GM21381 (cell line): ENCODE data around the gene FHOD3.

Experiments used
- ATAC-seq: cut with Tn5 transposase; IDR thresholded peaks from one replicate; pipeline ENCODE4 v1.9.1; 2021; ENCODE audit warnings: mild to moderate bottlenecking, moderate library complexity; ENCODE audit not compliant: unreplicated experiment

The FHOD3 gene

GRCh38 chr18:36505665-36506064 lies 208.2 kb downstream of the FHOD3 start:
- ATAC-seq: no peak

- ATAC-seq: no peak
Measured at GRCh38 chr18:36509646-36510197, 212.2 kb downstream of the FHOD3 start.

- ATAC-seq: no peak
Measured at GRCh38 chr18:36511791-36512352, 214.4 kb downstream of the FHOD3 start.

GRCh38 chr18:36513556-36513955 lies 216.0 kb downstream of the FHOD3 start:
- ATAC-seq: no peak

- no peak for ATAC-seq
Measured at GRCh38 chr18:36514778-36515177, 217.3 kb downstream of the FHOD3 start.

- ATAC-seq: no peak
Measured at GRCh38 chr18:36516258-36516657, 218.7 kb downstream of the FHOD3 start.

- no peak for ATAC-seq
Measured at GRCh38 chr18:36516726-36517125, 219.2 kb downstream of the FHOD3 start.

GRCh38 chr18:36518839-36519238 lies 221.3 kb downstream of the FHOD3 start:
- ATAC-seq: no peak

- no peak for ATAC-seq
Measured at GRCh38 chr18:36519358-36519757, 221.8 kb downstream of the FHOD3 start.

- no peak for ATAC-seq
Measured at GRCh38 chr18:36522509-36522908, 225.0 kb downstream of the FHOD3 start.

GRCh38 chr18:36525913-36526312 lies 228.4 kb downstream of the FHOD3 start:
- no peak for ATAC-seq

GRCh38 chr18:36526611-36527010 lies 229.1 kb downstream of the FHOD3 start:
- no peak for ATAC-seq

GRCh38 chr18:36527051-36527450 lies 229.5 kb downstream of the FHOD3 start:
- no peak for ATAC-seq

GRCh38 chr18:36527740-36528455 lies 230.4 kb downstream of the FHOD3 start:
- no peak for ATAC-seq

GRCh38 chr18:36529747-36530146 lies 232.2 kb downstream of the FHOD3 start:
- ATAC-seq: no peak

GRCh38 chr18:36530676-36531405 lies 233.3 kb downstream of the FHOD3 start:
- no peak for ATAC-seq

GRCh38 chr18:36531636-36532035 lies 234.1 kb downstream of the FHOD3 start:
- ATAC-seq: no peak

GRCh38 chr18:36532394-36532793 lies 234.9 kb downstream of the FHOD3 start:
- ATAC-seq: no peak

GRCh38 chr18:36532815-36533214 lies 235.3 kb downstream of the FHOD3 start:
- no peak for ATAC-seq

- ATAC-seq: no peak
Measured at GRCh38 chr18:36533446-36534153, 236.1 kb downstream of the FHOD3 start.

- no peak for ATAC-seq
Measured at GRCh38 chr18:36534154-36534688, 236.7 kb downstream of the FHOD3 start.
